Heart right ventricle (tissue), 16 donors: ENCODE results near the gene TMOD1. TPM values are rescaled to one million over a fixed set of nuclear protein-coding genes. Genes with fewer than 3 reads are reported as not detected.

ENCODE experiments used
- ATAC-seq, 8 donors: fragments of 200-7000 bp; cut with Tn5 transposase; one replicate each; pipeline ENCODE4 v1.9.1; 2020; ENCODE audit warnings: mild to moderate bottlenecking in 8 of 8, moderate library complexity in 8 of 8, moderate number of reproducible peaks in 1 of 8
- DNase-seq, 2 donors: peaks; one replicate each; pipeline ENCODE4 v3.0.0-alpha.2; 2020
- H3K27ac ChIP-seq, 10 donors: fragments of 200-600 bp; sonication (generic) in 2 of 10; one replicate each; pipeline versions ENCODE4 v1.5.0 to v1.8.0; 2020 to 2022; ENCODE audit warnings: mild to moderate bottlenecking in 3 of 10
- H3K27me3 ChIP-seq, 7 donors: fragments of 200-600 bp; one replicate each; pipeline ENCODE4 v1.8.0; 2021 to 2022; ENCODE audit warnings: mild to moderate bottlenecking in 2 of 7
- H3K36me3 ChIP-seq, 9 donors: fragments of 200-600 bp; sonication (generic) in 1 of 9; one replicate each; pipeline versions ENCODE4 v1.5.0 to v1.8.0; 2020 to 2022; ENCODE audit warnings: mild to moderate bottlenecking in 2 of 9
- H3K4me1 ChIP-seq, 9 donors: fragments of 200-600 bp; sonication (generic) in 1 of 9; one replicate each; pipeline versions ENCODE4 v1.5.0 to v1.8.0; 2020 to 2022; ENCODE audit warnings: mild to moderate bottlenecking in 4 of 9
- H3K4me3 ChIP-seq, 10 donors: fragments of 200-600 bp; sonication (generic) in 2 of 10; one replicate each; pipeline versions ENCODE4 v1.5.0 to v1.8.0; 2020 to 2022; ENCODE audit warnings: mild to moderate bottlenecking in 7 of 10, moderate library complexity in 2 of 10
- H3K9me3 ChIP-seq, 11 donors: fragments of 200-600 bp in 10 of 11; sonication (generic) in 2 of 11; one replicate each; pipeline versions ENCODE4 v1.5.0 to v1.8.0; 2013 to 2022; ENCODE audit warnings: mild to moderate bottlenecking in 2 of 11, control low read depth in 1 of 11, moderate library complexity in 1 of 11
- CTCF ChIP-seq, 9 donors: fragments of 200-600 bp; sonication (generic) in 2 of 9; IDR thresholded peaks; one replicate each; pipeline versions ENCODE4 v1.5.0 to v1.8.0; 2021 to 2022; ENCODE audit warnings: antibody characterized with exemption in 9 of 9, mild to moderate bottlenecking in 5 of 9, moderate library complexity in 1 of 9
- WGBS, 2 donors: extraction: QIAGEN DNeasy Blood & Tissue Kit; methylation state at CpG; one replicate each; pipeline ENCODE4 v1.1.7; 2013; ENCODE audit warnings: inconsistent platforms in 1 of 2; 5-methylcytosine and 5-hydroxymethylcytosine counted together
- intact Hi-C, 10 donors: fragments of 100-400 bp; cut with DNase I; formaldehyde crosslinking; loops; one replicate each; pipeline versions ENCODE4 v1.11.1 to v1.14.2; 2022
- polyA plus RNA-seq, 2 donors: library from polyadenylated mRNA; stranded (reverse); fragments of 200-250 nt; gene quantifications; one replicate each; pipeline ENCODE4 v1.2.3, GENCODE V29; 2013
- total RNA-seq, 10 donors: library from RNA; stranded (reverse); fragmentation: NEBNext Ultra II Directional in 3 of 10; extraction: Animal tissue kit (Norgen Biotek cat#: 25700) in 3 of 10; gene quantifications; one replicate each; pipeline versions ENCODE4 v1.2.1 to v1.2.4, GENCODE V29; 2021 to 2023
- donor health status: Arrhythmogenic right ventricular cardiomyopathy.
- donor health status: ischemic (EF 13 %, LVEDD 7.1; RV severe dilation, severe dysfunction).
- donor health status: healthy with polysubstance abuse.
- donor health status: DM: no; HTN: yes; CAD: no.
- donor health status: DM: no; HTN: no; CAD: no.
- donor health status: ischemic (EF 25% LVEDD 6.9; RV normal size, moderate dysfunction).
- donor health status: ischemic (EF 25% LVEDD 5.7; RV mildly dilated, moderate dysfunction).
- donor health status: healthy.
- donor health status: DM: yes; HTN: yes; CAD: no.
- donor health status: Ischemic cardiomyopathy.
- donor health status: ischemic (EF 35%, LVEDD 5.7; RV mildly dilated, moderate dysfunction).
- donor health status: nonischemic (EF 11% LVEDD 7.7; RV severe dilation, severe dysfunction).
- donor health status: DM: yes; HTN: yes; CAD: no.
- donor health status: PGD.
- donor health status: ischemic (EF 29% LVEDD 5.4; RV normal size, mild dysfunction).
- donor health status: nonischemic (EF 23%, LVEDD 6.1; RV moderate dilation, normal function).

The TMOD1 gene
- total and polyA plus RNA-seq, 12 donors = 83.7 to 203 (median 176) TPM

- Histone ChIP-seq H3K36me3 (peaks cover 0 to 44% (median 21%) of the 10 kb centered on the region in 9 donors), H3K27me3 (no peaks in the 10 kb centered on the region), H3K4me3 (no peak overlapping the region), H3K4me1 (peaks cover 4 to 88% (median 36%) of the 10 kb centered on the region in 9 donors), H3K9me3 (no peaks in the 10 kb centered on the region), H3K27ac (peak overlapping the region in 4 of 10 donors; percentile 5 to 53 (median 37))
- WGBS, 2 donors = 51 to 55% methylated on average over 4 of the region's 4 CpGs
- intact Hi-C loops = loop anchor here in 9 of 10 donors (5.0 to 10.0 kb wide), 5 partner anchors 35 to 130 kb away; partner anchors contain the start of gene TMOD1 (in 4 of the 9)
- ATAC-seq (no peak), DNase-seq (no peak)
- no peak for TF ChIP-seq CTCF (IDR thresholded peaks at IDR 0.05)
Observed at GRCh38 chr9:97596906-97597305, 95.4 kb downstream of the TMOD1 start.

- intact Hi-C loops = loop anchor here in 9 of 10 donors (1.0 to 10.0 kb wide), 8 partner anchors 36 to 131 kb away; partner anchors contain the start of gene TMOD1 (in 5 of the 9)
- TF ChIP-seq CTCF (IDR thresholded peaks at IDR 0.05) = peak; percentile 78 to 93 (median 89)
- peak; percentile 61 to 78 (median 70) for ATAC-seq
- DNase-seq = peak; percentile 45 to 84
- peaks cover 0 to 48% (median 35%) of the 10 kb centered on the region in 9 donors for H3K36me3 ChIP-seq
- peaks cover 4 to 82% (median 33%) of the 10 kb centered on the region in 9 donors for H3K4me1 ChIP-seq
- no peaks in the 10 kb centered on the region for H3K27me3 ChIP-seq
- peak overlapping the region in 5 of 10 donors; percentile 2 to 63 (median 32) for H3K27ac ChIP-seq
- WGBS, 2 donors = 18 to 22% methylated on average over 11 of the region's 11 CpGs
- no peaks in the 10 kb centered on the region for H3K9me3 ChIP-seq
- H3K4me3 ChIP-seq = no peak overlapping the region
Observed at GRCh38 chr9:97598461-97599288, 97.2 kb downstream of the TMOD1 start.

GRCh38 chr9:97599314-97599846, 97.9 kb downstream of the TMOD1 start:
- intact Hi-C loops = loop anchor here in 9 of 10 donors (2.0 to 10.0 kb wide), 7 partner anchors 37 to 132 kb away; partner anchors contain the start of gene TMOD1 (in 4 of the 9)
- 51 to 56% methylated on average over 7 of the region's 7 CpGs for WGBS, 2 donors
- no peak for TF ChIP-seq CTCF (IDR thresholded peaks at IDR 0.05)
- H3K27me3 ChIP-seq = no peaks in the 10 kb centered on the region
- no peak for DNase-seq
- H3K27ac ChIP-seq = peak overlapping the region in 5 of 10 donors; percentile 2 to 63 (median 32)
- no peak for ATAC-seq
- no peaks in the 10 kb centered on the region for H3K9me3 ChIP-seq
- H3K36me3 ChIP-seq = peaks cover 0 to 56% (median 42%) of the 10 kb centered on the region in 9 donors
- H3K4me3 ChIP-seq = no peak overlapping the region
- peaks cover 3 to 75% (median 26%) of the 10 kb centered on the region in 9 donors for H3K4me1 ChIP-seq

GRCh38 chr9:97600531-97601227, 99.2 kb downstream of the TMOD1 start:
- intact Hi-C loops = loop anchor here in 1 of 10 donors (5.0 kb wide), 1 partner anchor 113 kb away; no protein-coding TSS in a partner anchor
- no peak for TF ChIP-seq CTCF (IDR thresholded peaks at IDR 0.05)
- peaks cover 0 to 68% (median 55%) of the 10 kb centered on the region in 9 donors for H3K36me3 ChIP-seq
- peak overlapping the region in 5 of 10 donors; percentile 6 to 68 (median 63) for H3K27ac ChIP-seq
- 83 to 87% methylated on average over 8 of the region's 8 CpGs for WGBS, 2 donors
- DNase-seq (no peak), ATAC-seq (peak in 1 of 8 donors; percentile 1)
- H3K4me1 ChIP-seq = peaks cover 3 to 62% (median 20%) of the 10 kb centered on the region in 9 donors
- no peaks in the 10 kb centered on the region for H3K27me3 ChIP-seq
- no peak overlapping the region for H3K4me3 ChIP-seq
- no peaks in the 10 kb centered on the region for H3K9me3 ChIP-seq
